RWPE2 (cell line): Measurements from ENCODE around the gene PARL.

ENCODE experiments used
- ATAC-seq: fragments of 200-7000 bp; cut with Tn5 transposase; 3 replicates; pipeline ENCODE4 v1.9.1; 2021; ENCODE audit warnings: low read depth
- DNase-seq: peaks from one replicate; pipeline ENCODE4 v3.0.0-alpha.2; 2020; ENCODE audit warnings: low spot score
- H3K27ac ChIP-seq: fragments of 450-650 bp; 2 replicates; pipeline ENCODE4 v1.5.1; 2017; ENCODE audit warnings: mild to moderate bottlenecking; ENCODE audit not compliant: poor library complexity, severe bottlenecking
- H3K27me3 ChIP-seq: fragments of 250-450 bp; sonication (Bioruptor Pico); 2 replicates; pipeline ENCODE4 v1.5.1; 2021; ENCODE audit warnings: mild to moderate bottlenecking, moderate library complexity; ENCODE audit not compliant: insufficient read depth, poor library complexity, severe bottlenecking
- H3K36me3 ChIP-seq: fragments of 250-450 bp; sonication (Bioruptor Pico); 2 replicates; pipeline ENCODE4 v1.5.1; 2020; ENCODE audit warnings: low read depth, mild to moderate bottlenecking, moderate library complexity
- H3K4me1 ChIP-seq: fragments of 250-450 bp; sonication (Bioruptor Pico); 2 replicates; pipeline ENCODE4 v1.5.1; 2021; ENCODE audit warnings: mild to moderate bottlenecking, moderate library complexity; ENCODE audit not compliant: insufficient read depth, poor library complexity, severe bottlenecking
- H3K4me3 ChIP-seq: fragments of 250-450 bp; sonication (Bioruptor Pico); 2 replicates; pipeline ENCODE4 v1.5.1; 2021; ENCODE audit warnings: mild to moderate bottlenecking, moderate library complexity; ENCODE audit not compliant: severe bottlenecking
- H3K9me3 ChIP-seq: fragments of 250-450 bp; sonication (Bioruptor Pico); 2 replicates; pipeline ENCODE4 v1.5.1; 2021; ENCODE audit warnings: mild to moderate bottlenecking, moderate library complexity; ENCODE audit not compliant: severe bottlenecking
- CTCF ChIP-seq: fragments of 450-650 bp; IDR thresholded peaks from one replicate; pipeline ENCODE4 v1.5.1; 2017; ENCODE audit warnings: mild to moderate bottlenecking, moderate library complexity; ENCODE audit not compliant: poor library complexity, severe bottlenecking

The PARL gene

GRCh38 chr3:183824761-183825455 is 59.8 kb downstream of the PARL start:
- Histone ChIP-seq H3K9me3 (no peaks in the 10 kb centered on the region), H3K27ac (peak overlapping the region; percentile 32), H3K4me1 (peaks cover 7% of the 10 kb centered on the region), H3K4me3 (peak overlapping the region; percentile 47), H3K36me3 (0 out of 2 replicates have a peak, but pooled peaks cover 5% of the 10 kb centered on the region), H3K27me3 (no peaks in the 10 kb centered on the region)
- DNase-seq = no peak
- TF ChIP-seq CTCF = no peak
- peak; percentile 51 for ATAC-seq

GRCh38 chr3:183823963-183824362 is 60.7 kb downstream of the PARL start:
- peak; percentile 31 for TF ChIP-seq CTCF

GRCh38 chr3:183822631-183823030 is 62.0 kb downstream of the PARL start:
- no peaks in the 10 kb centered on the region for H3K27me3 ChIP-seq
- H3K4me3 ChIP-seq = no peak overlapping the region
- H3K36me3 ChIP-seq = no peaks in the 10 kb centered on the region
- no peaks in the 10 kb centered on the region for H3K9me3 ChIP-seq
- ATAC-seq (no peak), DNase-seq (no peak)
- H3K27ac ChIP-seq = no peak overlapping the region
- TF ChIP-seq CTCF = no peak
- H3K4me1 ChIP-seq = peaks cover 7% of the 10 kb centered on the region

More at GRCh38 chr3:183823963-183824362, 60.7 kb downstream of the PARL start:
- no peaks in the 10 kb centered on the region for H3K9me3 ChIP-seq
- ATAC-seq = no peak
- no peak overlapping the region for H3K27ac ChIP-seq
- no peak for DNase-seq
- H3K27me3 ChIP-seq = no peaks in the 10 kb centered on the region
- peak overlapping the region; percentile 47 for H3K4me3 ChIP-seq
- H3K36me3 ChIP-seq = no peaks in the 10 kb centered on the region
- peaks cover 7% of the 10 kb centered on the region for H3K4me1 ChIP-seq

GRCh38 chr3:183819831-183820230 is 64.8 kb downstream of the PARL start:
- H3K36me3 ChIP-seq = 0 out of 2 replicates have a peak, but pooled peaks cover 7% of the 10 kb centered on the region
- no peak overlapping the region for H3K27ac ChIP-seq
- no peak for TF ChIP-seq CTCF
- no peak overlapping the region for H3K4me3 ChIP-seq
- ATAC-seq (no peak), DNase-seq (no peak)
- peaks cover 7% of the 10 kb centered on the region for H3K4me1 ChIP-seq
- H3K9me3 ChIP-seq = no peaks in the 10 kb centered on the region
- H3K27me3 ChIP-seq = no peaks in the 10 kb centered on the region
